HG02840 (cell line): ENCODE results near the gene NTNG1.
"Not testable (repeated sequence)": the region's sequence is repeated elsewhere in the genome, so short reads cannot be mapped to it uniquely, and the experiment has no call there.

Experiments
- ATAC-seq: cut with Tn5 transposase; IDR thresholded peaks from one replicate; pipeline ENCODE4 v1.9.1; 2021; ENCODE audit warnings: mild to moderate bottlenecking, moderate library complexity, moderate number of reproducible peaks; ENCODE audit not compliant: unreplicated experiment, low FRiP score

NTNG1 gene

GRCh38 chr1:107140703-107141490 lies at the start of gene NTNG1:
TSS of gene NTNG1 (plus strand) at chr1:107141039.
- no peak for ATAC-seq

- no peak for ATAC-seq
Observed at GRCh38 chr1:107091418-107091817, 49.4 kb upstream of the NTNG1 start.

DNA sequence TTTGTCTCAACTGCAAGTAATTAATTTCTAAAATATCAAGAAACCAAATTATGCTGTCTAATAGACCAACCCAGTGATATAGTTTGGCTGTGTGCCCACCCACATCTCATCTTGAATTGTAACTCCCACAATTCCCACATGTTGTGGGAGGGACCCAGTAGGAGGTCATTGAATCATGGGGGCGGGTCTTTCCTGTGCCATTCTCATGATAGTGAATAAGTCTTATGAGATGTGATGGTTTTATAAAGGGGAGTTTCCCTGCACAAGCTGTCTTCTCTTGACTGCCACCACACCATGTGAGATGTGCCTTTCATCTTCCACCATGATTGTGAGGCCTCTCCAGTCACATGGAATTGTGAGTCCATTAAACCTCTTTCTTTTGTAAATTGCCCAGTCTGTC lies 47.4 kb upstream of the NTNG1 start:
- ATAC-seq = not testable (repeated sequence)

GRCh38 chr1:107095647-107096046 lies 45.2 kb upstream of the NTNG1 start:
- ATAC-seq = no peak

DNA sequence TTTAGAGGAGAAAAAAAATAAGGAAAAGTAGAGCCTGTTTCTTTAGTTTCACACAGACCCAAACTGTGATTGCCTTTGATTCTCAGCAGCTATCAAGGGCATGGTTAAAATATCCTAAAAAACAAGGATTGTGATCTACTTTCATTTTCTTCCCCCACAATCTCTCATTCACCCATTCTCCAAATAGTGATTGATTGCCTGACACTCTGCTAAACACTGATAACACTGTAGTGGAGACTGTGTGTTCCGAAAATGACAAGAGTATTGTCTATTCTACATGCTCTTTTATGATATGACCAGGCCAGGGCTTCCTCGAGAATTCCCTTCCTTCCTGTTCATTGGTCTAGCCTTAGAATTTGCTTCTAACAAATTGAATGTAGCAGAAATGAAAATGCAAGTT lies 44.1 kb upstream of the NTNG1 start:
- ATAC-seq = no peak

GRCh38 chr1:107098961-107099360 lies 41.9 kb upstream of the NTNG1 start:
- no peak for ATAC-seq

GRCh38 chr1:107100331-107100984 lies 40.4 kb upstream of the NTNG1 start:
- no peak for ATAC-seq

GRCh38 chr1:107105914-107106313 lies 34.9 kb upstream of the NTNG1 start:
- no peak for ATAC-seq

DNA sequence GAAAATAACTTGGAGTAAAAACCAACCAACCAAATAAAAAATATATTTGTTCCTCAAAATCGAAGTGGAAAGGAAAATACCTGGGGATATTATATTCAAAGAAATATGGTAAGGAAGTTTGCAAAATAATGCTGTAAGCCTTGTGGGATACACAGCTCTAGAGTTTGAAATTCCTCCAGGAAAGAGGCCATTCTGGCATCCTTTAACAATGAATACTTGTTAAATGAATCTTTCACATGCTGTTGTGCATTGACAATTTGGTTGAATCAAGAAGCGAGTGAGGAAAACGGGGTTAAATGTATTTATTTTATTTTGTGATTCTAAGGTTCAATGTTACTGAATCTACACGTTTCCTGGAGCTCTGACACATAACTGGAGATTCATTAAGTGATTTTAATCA lies 30.5 kb upstream of the NTNG1 start:
- no peak for ATAC-seq

DNA sequence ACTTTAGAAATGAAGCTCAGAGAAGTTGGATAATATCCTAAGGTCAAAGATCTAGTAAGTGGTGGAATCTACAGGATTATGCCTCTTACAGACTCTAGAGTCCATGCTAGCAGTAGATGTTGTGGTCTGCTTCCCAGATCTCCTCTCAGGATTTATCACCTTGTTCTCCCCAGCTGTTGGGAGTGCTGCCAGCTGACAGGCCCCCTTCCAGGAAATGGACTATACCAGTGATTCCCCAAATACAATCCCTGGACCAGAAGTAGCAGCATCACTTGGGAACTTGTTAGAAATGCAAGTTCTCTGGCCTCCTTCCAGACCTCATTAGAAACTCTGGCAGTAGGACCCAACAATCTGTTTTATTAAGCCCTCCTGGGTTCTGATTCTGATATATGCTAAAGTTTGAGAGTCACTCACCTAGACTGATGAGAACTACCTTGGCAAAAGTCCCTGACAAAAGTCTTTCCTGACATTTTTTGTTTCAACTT lies 24.5 kb upstream of the NTNG1 start:
- no peak for ATAC-seq

GRCh38 chr1:107122225-107122624 lies 18.6 kb upstream of the NTNG1 start:
- no peak for ATAC-seq

GRCh38 chr1:107123741-107124140 lies 17.1 kb upstream of the NTNG1 start:
- ATAC-seq = no peak

GRCh38 chr1:107124694-107125093 lies 16.1 kb upstream of the NTNG1 start:
- no peak for ATAC-seq

GRCh38 chr1:107132195-107132594 lies 8.6 kb upstream of the NTNG1 start:
- ATAC-seq = no peak

DNA sequence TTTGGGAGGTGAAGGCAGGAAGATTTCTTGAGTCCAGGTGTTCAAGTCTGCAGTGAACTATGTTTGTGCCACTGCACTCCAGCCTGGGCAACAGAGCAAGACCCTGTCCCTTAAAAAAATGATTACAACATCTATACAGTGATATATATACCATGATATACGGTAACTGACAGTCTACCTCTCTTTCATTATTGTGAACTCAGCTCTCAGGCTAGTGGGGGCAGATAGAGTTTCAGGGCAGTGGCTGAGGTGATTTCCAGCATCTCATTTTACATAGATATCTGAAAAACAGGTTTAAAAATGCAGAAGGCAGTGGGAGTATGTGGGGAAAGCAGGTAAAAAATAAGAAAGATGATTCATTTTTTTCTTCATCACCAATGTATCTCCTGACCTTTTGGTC lies 8.1 kb upstream of the NTNG1 start:
- ATAC-seq = no peak

DNA sequence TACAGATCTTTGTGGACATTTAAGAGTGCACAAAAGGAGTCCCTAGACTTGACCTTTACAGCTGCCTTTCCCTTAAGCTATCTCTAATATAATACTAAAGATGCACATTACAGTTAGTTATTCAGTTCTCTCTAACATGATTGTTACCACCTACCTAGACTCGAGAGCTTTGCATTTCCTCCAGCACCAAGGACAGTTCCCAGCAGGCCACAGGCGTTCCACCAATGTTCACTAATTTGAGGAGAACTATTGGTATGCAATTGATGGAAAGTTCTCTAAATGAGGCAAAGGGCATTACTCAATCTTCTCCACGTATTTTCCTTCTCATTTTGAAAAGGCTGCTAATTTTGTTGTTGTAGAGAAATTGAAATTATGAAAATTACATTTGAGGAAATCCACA lies 5.4 kb upstream of the NTNG1 start:
- ATAC-seq = no peak

GRCh38 chr1:107138166-107138565 lies 2.7 kb upstream of the NTNG1 start:
- ATAC-seq = no peak

DNA sequence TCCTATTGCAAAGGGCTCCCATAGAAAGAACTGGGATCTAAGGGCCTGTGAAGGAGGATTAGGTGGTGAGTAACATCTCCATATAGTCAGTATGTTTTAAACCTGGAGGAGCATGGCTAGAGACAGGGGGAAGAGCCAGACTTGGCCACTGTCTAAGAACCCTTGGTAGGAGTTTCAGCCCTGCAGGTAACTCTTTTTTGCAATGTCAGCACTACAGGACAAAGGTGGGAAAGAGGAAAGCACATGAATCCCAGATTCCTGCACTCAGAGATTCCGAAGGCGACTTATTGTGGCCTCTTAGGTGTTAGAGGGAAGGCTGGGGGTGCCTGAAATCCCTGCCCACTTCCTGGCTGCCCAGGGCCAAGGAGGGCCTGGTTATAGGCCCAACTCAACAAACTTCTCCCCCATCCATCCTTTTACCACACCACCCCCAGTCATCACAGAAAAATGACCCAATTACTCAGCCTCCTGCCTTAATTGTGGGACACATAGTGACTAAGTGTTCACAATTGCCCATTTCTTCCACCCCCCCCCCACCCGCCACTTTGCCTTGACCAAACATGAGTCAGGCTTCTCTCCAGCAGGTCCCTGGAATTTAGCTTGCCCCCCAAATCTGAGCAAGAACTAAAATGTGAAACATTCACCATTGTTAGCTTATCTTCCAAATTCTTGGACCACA lies 1.9 kb upstream of the NTNG1 start:
- ATAC-seq = no peak

- no peak for ATAC-seq
Observed at GRCh38 chr1:107139833-107140702, 771 bp upstream of the NTNG1 start.

DNA sequence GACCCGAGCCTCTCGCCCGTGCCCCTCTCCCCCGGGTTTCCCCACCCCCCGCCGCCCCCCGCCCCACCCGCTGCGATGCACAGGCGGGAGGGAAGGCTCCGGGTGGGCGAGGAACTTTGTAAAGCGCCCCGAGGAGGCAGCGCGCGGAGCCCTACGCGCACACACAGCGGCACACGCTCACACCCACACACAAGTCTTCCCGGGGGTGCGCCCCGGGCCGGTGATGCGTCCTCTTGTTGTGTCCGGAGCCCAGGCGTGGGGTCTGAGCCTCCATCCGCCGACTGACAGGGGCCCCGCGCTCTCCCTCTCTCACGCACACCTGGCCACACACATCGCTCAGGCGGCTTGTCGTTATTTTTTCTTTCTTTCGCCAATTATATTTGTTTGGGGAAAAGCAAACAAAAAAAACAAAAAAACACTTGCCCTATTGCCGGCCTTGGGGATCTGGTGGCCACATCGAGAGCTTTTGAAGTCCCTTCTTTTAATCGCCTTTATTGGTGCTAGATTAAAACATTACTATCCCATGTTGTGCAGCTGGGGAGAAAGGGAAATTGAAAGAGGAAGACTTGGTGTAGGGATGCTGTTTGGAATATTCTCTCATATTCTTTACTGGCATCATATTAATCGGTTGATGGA lies 770 bp downstream of the NTNG1 start:
- ATAC-seq = no peak
